ENCODE measurements around the gene ZNF692.

DNA sequence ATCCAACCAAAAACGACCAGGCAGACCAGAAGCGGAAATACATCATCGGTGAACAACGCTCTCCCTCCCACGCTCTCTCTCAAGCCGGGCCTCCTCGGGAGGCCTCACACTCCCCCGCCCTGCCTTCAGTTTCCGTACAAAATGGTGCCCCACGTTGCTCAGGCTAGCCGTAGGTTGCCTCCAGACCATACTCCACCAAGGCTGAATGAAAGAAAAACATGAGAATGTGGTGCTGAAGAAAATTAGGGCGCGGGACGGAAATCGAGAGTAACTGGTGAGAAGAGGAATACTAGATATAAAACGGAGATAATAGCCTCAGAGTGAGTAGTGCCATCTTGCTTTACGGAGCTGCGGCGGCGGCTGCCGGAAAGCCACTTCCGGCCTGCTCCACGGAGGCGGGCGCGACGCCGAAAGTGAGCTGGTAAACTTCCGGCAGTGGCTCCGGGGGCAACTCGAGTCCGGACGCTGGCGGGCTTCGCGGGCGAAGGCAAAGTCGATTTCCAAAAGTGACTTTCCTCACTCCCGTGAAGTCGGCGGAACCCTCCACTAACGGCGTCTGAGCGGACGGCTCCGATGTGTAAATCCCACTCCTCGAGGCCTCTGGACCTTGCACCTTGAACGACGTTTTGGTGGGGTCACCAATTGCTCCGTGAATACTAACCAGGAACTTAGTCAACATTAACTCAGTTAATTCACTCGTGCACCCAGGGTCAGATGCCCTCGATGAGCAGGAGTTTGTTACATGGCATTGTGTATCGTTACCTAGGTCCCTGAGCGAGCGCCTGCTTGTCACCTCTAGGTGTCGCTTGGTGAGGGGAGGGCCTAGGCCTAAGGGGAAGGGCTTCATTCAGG lies 32.8 kb downstream of the ZNF692 start, which contains the start of gene SH3BP5L:
- TF ChIP-seq CTCF (IDR thresholded peaks at IDR 0.05) (peak; percentile 51 to 81 (median 66)), EP300 (IDR thresholded peaks at IDR 0.05; ENCODE audit: low read depth) (no peak), POLR2AphosphoS5 (IDR thresholded peaks at IDR 0.05) (peak; percentile 27 to 91 (median 86))

Measured in transverse colon (tissue), 4 donors.